GM13976 (cell line): ENCODE results near the gene FNDC11.

Experiments used
- DNase-seq: peaks from one replicate; pipeline ENCODE4 v3.0.0; 2012; ENCODE audit warnings: low spot score
- CTCF ChIP-seq: IDR thresholded peaks from 2 replicates; pipeline ENCODE4 v1.5.1; 2012; ENCODE audit warnings: borderline replicate concordance, mild to moderate bottlenecking; ENCODE audit not compliant: insufficient read depth; ENCODE audit errors: extremely low read depth, missing control alignments, control extremely low read depth
- in situ Hi-C: fragments of 300-500 bp; cut with MboI; formaldehyde crosslinking; loops from one replicate; pipeline ENCODE4 v1.12.0; 2022; ENCODE audit warnings: low sequenced_read_pairs, mixed read lengths, inconsistent platforms; ENCODE audit not compliant: unreplicated experiment

Gene FNDC11

DNA sequence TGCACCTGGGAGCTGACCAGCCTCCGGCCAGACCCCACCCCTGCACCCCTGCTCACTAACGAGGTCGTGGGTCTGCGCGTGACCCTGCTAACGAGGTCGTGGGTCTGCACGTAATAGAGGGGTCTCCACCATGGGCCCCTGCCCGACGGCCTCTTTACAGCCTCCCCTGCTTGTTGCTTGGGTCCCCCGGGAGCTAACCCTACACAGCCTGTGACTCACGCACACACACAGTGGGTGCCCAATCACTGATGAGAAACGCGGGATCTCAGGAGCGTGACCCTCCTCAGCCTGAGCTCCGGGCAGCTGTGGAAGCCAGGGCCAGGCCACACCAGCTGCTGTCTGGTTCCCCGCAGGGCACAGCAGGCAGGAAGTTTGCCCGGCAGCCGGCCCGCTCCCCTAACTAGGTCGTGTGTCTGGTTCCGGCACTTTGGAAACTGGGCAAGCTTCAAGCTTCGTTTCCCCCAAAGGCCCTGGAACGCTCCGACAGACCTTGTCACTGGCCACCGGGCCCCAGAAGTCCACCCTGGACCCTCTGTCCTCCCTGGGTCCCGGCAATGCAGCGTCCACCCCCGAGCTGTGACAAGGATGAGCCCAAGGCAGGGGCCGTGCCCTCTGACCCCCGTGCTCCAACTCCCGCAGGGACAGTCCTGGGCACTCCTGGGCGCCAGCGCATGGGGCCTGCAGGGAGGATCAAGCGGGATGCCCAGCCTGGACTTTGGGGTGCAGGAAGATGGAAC is 17.6 kb upstream of the FNDC11 start:
- no peak for DNase-seq
- in situ Hi-C loops: loop anchor here (25.0 kb wide), 1 partner anchor 326 kb away; the partner anchor contains the start of genes ABHD16B and TPD52L2
- no peak for TF ChIP-seq CTCF

GRCh38 chr20:63536997-63537524 is 16.9 kb upstream of the FNDC11 start, which contains the start of gene PTK6:
PTK6 (minus strand) TSS chr20:63537376; CDS start chr20:63537314, 62 bp downstream.
- DNase-seq: peak; percentile 77
- no peak for TF ChIP-seq CTCF
- in situ Hi-C loops: loop anchor here (25.0 kb wide), 1 partner anchor 325 kb away; the partner anchor contains the start of genes ABHD16B and TPD52L2

GRCh38 chr20:63537525-63538203 is 16.3 kb upstream of the FNDC11 start:
- peak; percentile 99 for DNase-seq
- in situ Hi-C loops: loop anchor here (25.0 kb wide), 1 partner anchor 325 kb away; the partner anchor contains the start of genes ABHD16B and TPD52L2
- TF ChIP-seq CTCF: peak; percentile 97

GRCh38 chr20:63538204-63539091 is 15.5 kb upstream of the FNDC11 start:
- TF ChIP-seq CTCF: peak; percentile 7
- peak; percentile 74 for DNase-seq
- in situ Hi-C loops: loop anchor here (25.0 kb wide), 1 partner anchor 324 kb away; the partner anchor contains the start of genes ABHD16B and TPD52L2

DNA sequence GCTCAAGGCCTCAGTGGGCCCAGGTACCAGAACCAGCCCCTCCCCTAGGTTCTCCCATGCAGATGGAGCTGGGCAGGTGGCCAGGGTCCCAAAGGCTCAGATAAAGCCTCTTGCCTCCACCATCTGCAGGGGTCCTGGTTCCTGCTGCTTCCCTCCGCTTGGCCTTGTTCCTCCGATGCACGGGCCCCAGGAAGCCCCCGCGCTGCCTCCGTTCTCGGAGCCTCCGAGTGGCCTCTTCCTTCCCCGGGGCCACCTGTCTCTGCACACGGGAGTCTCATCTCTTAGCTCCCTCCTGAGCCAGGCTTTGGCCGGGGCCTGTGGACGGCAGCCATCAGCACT is 14.9 kb upstream of the FNDC11 start:
- no peak for TF ChIP-seq CTCF
- in situ Hi-C loops: loop anchor here (25.0 kb wide), 1 partner anchor 323 kb away; the partner anchor contains the start of genes ABHD16B and TPD52L2
- no peak for DNase-seq
